ENCODE results near the gene RPS18. TPM values are rescaled to one million over a fixed set of nuclear protein-coding genes. Genes with fewer than 3 reads are reported as not detected.

The RPS18 gene
- total and polyA plus RNA-seq, 9 of the 15 experiments (the other 6 are each of a cell fraction or from before 2014, with no cell fraction given) = 5,023 to 17,516 (median 8,131) TPM

DNA sequence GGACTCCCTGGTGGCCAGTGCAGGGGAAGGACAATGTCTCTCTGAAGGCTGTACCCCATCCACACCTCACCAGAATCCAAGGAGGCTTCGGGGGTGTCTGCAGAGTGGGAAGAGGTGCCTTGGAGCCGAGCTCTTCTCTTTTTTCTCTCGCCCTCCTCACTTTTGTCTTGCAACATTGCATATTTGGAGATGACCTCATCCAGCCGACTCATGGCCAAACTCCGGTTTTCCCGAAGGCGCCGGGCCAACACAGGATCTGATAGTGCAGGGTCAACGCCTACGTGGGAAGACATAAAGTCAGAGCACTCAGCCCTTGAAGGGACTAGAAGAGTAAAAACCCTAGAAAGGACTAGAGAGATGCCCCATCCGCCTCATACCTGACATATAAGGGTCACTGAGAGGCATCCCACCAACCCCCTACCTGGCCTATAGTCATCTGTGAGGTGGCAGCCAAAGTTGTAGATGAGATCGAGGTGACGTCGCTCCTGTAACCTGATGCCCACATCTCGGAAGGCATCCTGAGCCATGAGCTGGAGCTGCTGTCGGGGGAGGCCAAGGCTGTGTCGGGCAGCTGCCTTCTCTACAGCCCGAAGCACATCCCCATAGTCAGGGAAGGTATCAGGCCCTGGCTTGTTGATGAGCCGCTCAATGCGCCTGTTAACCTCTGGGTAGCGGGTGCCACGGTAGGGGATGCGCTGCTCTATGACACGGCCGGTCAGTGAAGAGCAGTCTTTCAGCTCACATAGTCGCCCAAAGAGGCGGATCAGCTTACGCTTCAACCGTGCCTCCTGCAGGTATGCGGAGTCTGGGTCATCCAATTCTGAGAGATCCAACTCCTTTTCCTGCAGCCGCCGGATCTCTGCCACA, 48.7 kb downstream of the RPS18 start (continued):
- TF ChIP-seq, protein P1, sequence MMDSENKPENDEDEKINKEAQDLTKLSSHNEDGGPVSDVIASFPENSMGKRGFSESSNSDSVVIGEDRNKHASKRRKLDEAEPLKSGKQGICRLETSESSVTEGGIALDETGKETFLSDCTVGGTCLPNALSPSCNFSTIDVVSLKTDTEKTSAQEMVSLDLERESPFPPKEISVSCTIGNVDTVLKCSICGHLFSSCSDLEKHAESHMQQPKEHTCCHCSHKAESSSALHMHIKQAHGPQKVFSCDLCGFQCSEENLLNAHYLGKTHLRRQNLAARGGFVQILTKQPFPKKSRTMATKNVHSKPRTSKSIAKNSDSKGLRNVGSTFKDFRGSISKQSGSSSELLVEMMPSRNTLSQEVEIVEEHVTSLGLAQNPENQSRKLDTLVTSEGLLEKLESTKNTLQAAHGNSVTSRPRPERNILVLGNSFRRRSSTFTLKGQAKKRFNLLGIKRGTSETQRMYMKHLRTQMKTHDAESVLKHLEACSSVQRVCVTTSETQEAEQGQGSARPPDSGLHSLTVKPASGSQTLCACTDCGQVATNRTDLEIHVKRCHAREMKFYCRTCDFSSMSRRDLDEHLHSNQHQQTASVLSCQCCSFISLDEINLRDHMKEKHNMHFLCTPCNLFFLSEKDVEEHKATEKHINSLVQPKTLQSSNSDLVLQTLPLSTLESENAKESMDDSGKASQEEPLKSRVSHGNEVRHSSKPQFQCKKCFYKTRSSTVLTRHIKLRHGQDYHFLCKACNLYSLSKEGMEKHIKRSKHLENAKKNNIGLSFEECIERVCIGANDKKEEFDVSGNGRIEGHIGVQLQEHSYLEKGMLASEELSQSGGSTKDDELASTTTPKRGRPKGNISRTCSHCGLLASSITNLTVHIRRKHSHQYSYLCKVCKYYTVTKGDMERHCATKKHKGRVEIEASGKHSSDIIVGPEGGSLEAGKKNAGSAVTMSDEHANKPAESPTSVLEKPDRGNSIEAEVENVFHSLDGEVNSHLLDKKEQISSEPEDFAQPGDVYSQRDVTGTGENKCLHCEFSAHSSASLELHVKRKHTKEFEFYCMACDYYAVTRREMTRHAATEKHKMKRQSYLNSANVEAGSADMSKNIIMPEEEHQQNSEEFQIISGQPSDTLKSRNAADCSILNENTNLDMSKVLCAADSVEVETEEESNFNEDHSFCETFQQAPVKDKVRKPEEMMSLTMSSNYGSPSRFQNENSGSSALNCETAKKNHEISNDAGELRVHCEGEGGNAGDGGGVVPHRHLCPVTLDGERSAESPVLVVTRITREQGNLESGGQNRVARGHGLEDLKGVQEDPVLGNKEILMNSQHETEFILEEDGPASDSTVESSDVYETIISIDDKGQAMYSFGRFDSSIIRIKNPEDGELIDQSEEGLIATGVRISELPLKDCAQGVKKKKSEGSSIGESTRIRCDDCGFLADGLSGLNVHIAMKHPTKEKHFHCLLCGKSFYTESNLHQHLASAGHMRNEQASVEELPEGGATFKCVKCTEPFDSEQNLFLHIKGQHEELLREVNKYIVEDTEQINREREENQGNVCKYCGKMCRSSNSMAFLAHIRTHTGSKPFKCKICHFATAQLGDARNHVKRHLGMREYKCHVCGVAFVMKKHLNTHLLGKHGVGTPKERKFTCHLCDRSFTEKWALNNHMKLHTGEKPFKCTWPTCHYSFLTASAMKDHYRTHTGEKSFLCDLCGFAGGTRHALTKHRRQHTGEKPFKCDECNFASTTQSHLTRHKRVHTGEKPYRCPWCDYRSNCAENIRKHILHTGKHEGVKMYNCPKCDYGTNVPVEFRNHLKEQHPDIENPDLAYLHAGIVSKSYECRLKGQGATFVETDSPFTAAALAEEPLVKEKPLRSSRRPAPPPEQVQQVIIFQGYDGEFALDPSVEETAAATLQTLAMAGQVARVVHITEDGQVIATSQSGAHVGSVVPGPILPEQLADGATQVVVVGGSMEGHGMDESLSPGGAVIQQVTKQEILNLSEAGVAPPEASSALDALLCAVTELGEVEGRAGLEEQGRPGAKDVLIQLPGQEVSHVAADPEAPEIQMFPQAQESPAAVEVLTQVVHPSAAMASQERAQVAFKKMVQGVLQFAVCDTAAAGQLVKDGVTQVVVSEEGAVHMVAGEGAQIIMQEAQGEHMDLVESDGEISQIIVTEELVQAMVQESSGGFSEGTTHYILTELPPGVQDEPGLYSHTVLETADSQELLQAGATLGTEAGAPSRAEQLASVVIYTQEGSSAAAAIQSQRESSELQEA (IDR thresholded peaks at IDR 0.05; ENCODE audit: low read depth) = no peak
- TF ChIP-seq, protein P2, sequence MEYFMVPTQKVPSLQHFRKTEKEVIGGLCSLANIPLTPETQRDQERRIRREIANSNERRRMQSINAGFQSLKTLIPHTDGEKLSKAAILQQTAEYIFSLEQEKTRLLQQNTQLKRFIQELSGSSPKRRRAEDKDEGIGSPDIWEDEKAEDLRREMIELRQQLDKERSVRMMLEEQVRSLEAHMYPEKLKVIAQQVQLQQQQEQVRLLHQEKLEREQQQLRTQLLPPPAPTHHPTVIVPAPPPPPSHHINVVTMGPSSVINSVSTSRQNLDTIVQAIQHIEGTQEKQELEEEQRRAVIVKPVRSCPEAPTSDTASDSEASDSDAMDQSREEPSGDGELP (CRISPR knock-in tag; IDR thresholded peaks at IDR 0.05; ENCODE audit: borderline replicate concordance) = peak; percentile 45; the same call in 1 of the 2 replicates
- no peak for TF ChIP-seq BDP1 (IDR thresholded peaks at IDR 0.05; ENCODE audit: insufficient read depth, insufficient read length)
- peak; percentile 59; the same call in 1 of the 2 replicates for TF ChIP-seq ARID1B (IDR thresholded peaks at IDR 0.05)
- no peak for TF ChIP-seq ATF1 (CRISPR knock-in tag; IDR thresholded peaks at IDR 0.05)
- peak; percentile 68 for TF ChIP-seq ATF1 (tag; IDR thresholded peaks at IDR 0.05)
- TF ChIP-seq, protein P3, sequence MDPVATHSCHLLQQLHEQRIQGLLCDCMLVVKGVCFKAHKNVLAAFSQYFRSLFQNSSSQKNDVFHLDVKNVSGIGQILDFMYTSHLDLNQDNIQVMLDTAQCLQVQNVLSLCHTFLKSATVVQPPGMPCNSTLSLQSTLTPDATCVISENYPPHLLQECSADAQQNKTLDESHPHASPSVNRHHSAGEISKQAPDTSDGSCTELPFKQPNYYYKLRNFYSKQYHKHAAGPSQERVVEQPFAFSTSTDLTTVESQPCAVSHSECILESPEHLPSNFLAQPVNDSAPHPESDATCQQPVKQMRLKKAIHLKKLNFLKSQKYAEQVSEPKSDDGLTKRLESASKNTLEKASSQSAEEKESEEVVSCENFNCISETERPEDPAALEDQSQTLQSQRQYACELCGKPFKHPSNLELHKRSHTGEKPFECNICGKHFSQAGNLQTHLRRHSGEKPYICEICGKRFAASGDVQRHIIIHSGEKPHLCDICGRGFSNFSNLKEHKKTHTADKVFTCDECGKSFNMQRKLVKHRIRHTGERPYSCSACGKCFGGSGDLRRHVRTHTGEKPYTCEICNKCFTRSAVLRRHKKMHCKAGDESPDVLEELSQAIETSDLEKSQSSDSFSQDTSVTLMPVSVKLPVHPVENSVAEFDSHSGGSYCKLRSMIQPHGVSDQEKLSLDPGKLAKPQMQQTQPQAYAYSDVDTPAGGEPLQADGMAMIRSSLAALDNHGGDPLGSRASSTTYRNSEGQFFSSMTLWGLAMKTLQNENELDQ (CRISPR knock-in tag; IDR thresholded peaks at IDR 0.05; ENCODE audit: borderline replicate concordance) = no peak
- TF ChIP-seq KLF6 (CRISPR knock-in tag; IDR thresholded peaks at IDR 0.05; ENCODE audit: borderline replicate concordance) = no peak
- TF ChIP-seq, protein P4, sequence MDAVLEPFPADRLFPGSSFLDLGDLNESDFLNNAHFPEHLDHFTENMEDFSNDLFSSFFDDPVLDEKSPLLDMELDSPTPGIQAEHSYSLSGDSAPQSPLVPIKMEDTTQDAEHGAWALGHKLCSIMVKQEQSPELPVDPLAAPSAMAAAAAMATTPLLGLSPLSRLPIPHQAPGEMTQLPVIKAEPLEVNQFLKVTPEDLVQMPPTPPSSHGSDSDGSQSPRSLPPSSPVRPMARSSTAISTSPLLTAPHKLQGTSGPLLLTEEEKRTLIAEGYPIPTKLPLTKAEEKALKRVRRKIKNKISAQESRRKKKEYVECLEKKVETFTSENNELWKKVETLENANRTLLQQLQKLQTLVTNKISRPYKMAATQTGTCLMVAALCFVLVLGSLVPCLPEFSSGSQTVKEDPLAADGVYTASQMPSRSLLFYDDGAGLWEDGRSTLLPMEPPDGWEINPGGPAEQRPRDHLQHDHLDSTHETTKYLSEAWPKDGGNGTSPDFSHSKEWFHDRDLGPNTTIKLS (IDR thresholded peaks at IDR 0.05; ENCODE audit: borderline replicate concordance, low read depth) = 0 out of 2 replicates have a peak, but pooled peaks have one; percentile 27
- no peak for TF ChIP-seq BHLHE40 (IDR thresholded peaks at IDR 0.05; ENCODE audit: low read length)
- TF ChIP-seq FOXA3 (CRISPR knock-in tag; conservative IDR thresholded peaks at IDR 0.05 in 1 of 2, IDR thresholded peaks at IDR 0.05 in 1 of 2) = peak in 1 of 2 experiments; percentile 18; a peak in 1 of 4 replicates
- no peak for TF ChIP-seq ILK (tag; IDR thresholded peaks at IDR 0.05; ENCODE audit: borderline replicate concordance, low read depth)
- TF ChIP-seq ZNF134 (CRISPR knock-in tag; conservative IDR thresholded peaks at IDR 0.05) = no peak

Data from K562 (cell line).